ENCODE measurements around the gene CDK5RAP1.
"Not testable (repeated sequence)": the region's sequence is repeated elsewhere in the genome, so short reads cannot be mapped to it uniquely, and the experiment has no call there.

Gene CDK5RAP1

DNA sequence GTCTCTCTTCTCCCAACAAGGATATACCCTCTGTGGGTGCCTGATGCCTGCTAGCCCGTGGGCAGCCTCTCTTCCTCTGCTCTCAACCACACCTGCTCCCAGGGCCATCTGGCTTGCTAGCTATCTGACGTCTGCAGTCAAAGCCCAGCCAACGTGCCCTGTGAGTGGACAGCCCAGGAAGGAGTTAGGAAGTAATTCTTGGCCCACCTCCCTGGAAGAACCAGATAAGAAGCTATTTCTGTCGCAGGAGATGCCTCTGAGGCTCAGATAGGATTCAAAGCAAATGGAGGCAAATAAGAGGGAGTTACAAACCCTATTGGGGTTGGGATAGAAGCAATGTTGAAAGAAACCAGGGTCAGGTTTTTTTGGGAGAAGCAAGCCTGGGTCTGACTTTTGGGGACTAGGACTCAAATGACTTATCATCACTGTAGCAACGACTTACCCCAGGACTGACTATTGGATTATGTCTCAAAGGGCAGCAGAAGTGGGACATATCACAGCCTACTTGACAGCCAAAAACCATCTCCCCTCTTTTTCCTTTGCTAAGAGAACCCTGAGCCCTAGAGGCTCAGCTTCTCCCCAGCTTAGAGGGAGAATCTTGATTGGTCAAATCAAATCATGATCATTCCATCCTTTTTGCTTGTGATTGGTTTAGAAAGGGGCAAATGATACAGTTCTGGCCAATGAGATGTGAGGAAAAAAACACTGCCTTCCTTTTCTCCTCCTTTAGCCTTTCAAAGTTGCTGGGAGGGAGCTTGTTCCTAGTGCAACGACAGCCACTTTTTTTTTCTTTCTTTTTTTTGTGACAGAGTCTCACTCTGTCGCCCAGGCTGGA is 18.0 kb upstream of the CDK5RAP1 start:
- DNase-seq, result no peak

DNA sequence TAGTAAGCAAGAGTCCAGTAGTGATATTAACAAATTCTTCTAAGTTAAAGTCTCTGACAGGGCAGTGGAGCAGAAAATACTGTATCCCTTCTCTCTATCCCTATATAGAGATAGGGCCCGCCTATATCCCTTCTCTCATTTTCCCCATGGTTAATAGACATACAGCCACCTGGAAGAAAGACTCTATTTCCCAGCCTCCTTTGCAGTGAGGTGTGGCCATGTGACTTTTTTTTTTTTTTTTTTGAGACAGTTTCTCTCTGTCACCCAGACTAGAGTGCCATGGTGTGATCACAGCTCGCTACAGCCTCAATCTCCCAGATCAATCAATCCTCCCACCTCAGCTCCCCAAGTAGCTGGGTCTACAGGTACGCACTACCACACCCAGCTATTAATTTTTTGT is 16.7 kb upstream of the CDK5RAP1 start:
- DNase-seq, result no peak

DNA sequence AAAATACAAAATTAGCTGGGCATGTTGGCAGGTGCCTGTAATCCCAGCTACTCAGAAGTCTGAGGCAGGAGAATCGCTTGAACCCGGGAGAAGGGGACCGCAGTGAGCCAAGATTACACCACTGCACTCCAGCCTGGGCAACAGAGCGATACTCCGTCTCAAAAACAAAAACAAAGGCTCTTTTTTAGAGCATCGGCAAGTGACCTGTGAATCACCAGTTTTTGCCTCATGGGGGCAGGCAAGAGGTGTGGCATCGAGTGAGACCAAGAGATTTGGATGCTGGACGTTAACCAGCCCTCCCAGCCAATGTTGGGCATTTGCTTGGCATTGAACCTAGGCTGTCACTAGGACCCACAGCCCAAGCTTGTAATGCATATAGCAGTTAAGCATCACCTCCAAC is 14.6 kb upstream of the CDK5RAP1 start:
- no peak for DNase-seq

DNA sequence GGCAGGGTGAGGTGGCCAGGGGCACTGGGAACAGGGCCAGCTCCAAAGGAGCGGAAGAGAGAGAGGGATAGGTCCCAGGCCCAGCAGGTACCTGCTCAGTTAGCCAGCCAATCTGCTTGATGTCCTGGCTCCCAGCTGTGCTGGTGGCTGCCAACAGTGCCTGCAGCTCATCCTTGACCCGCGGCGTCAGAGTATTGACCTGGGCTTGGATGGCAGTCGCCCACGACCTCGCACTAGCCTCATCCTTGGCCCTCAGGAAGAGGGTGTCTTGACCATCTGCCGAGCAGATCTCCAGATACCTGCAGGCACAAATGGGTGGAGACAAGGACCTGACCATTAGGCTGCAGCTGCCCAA is 11.1 kb upstream of the CDK5RAP1 start:
- no peak for DNase-seq

DNA sequence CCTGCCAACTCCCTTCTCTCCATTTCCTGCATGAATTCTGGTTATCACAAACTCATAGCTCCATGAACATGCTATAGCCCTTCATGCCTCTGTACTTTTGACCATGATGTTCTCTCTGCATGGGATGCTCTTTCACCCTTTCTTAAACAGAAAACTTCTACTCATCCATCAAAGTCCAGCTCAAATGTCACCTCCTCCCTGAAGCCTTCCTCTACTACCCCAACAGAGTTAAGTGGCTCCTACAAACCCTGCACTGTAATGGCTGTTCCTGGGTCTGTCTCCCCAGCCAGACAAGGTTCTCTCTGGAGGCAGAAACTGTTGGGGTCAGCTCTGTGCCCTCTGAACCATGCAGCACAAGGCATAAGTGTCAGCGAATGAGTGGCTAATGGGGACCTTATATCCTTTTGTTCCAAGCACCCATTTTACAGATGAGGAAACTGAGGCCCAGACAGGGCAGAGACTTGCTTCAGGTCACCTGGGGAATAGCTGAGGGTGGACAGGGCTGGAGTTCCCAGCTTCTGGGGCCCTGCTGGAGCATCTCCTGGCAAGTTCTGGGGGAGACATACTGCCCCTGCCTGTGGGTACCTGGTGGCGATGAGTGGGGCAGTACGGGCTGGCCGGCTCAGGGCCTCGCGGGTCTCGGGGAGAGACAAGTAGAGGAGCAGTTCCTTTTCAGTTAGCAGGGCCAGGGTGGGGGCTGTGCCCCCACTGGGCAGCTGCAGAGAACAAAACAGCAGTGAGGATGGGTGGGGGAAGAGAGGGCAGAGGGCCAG is 10.6 kb upstream of the CDK5RAP1 start:
- no peak for DNase-seq

DNA sequence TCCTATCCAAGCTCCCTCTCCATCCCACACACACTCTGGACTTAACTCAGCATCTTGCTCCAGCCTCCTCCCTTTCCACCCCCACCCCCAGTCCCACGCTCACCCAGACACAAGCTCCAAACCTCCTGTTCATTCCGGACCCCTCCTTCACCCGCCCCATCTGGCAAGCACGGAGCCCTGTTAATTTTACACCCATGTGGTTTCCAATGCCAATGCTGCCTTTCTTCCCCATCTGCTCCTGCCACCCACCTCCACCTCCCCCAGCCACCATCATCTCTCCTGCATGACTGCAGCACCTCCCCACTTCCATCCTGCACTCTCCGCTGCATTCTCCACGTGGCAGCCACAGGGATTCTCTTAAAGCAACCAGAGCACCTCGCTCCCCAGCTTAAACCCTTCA is 9.9 kb upstream of the CDK5RAP1 start:
- no peak for DNase-seq

DNA sequence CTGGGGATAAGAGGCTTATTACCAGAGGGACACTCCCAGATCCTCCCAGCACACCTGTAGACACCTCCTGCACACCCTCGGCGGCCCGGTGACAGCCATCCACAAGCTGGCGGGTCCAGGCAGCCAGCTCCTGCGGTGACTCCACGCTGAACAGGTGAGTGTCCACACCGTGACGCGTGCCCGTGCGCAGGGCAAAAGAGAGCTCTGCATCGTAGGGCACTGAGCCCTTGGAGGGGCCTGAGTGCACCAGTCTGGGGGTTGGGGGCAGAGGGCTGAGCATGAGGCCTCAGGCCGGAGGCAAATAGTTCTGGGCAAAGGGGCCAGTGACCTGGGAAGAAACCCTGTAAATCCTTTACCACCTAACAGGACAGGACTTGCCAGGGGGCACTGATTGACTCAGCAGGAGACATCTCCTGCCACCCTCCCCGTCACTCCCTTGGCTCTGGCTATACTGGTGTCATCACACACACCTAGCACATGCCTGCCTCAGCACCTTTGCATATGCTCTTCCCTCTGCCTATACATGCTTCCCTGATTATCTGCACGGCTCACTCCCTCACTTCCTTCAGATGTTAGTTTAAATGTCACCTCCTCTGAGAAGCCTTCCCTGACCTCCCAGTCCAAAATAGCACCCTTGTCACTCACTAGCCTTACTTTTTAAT is 8.9 kb upstream of the CDK5RAP1 start:
- DNase-seq, result no peak

DNA sequence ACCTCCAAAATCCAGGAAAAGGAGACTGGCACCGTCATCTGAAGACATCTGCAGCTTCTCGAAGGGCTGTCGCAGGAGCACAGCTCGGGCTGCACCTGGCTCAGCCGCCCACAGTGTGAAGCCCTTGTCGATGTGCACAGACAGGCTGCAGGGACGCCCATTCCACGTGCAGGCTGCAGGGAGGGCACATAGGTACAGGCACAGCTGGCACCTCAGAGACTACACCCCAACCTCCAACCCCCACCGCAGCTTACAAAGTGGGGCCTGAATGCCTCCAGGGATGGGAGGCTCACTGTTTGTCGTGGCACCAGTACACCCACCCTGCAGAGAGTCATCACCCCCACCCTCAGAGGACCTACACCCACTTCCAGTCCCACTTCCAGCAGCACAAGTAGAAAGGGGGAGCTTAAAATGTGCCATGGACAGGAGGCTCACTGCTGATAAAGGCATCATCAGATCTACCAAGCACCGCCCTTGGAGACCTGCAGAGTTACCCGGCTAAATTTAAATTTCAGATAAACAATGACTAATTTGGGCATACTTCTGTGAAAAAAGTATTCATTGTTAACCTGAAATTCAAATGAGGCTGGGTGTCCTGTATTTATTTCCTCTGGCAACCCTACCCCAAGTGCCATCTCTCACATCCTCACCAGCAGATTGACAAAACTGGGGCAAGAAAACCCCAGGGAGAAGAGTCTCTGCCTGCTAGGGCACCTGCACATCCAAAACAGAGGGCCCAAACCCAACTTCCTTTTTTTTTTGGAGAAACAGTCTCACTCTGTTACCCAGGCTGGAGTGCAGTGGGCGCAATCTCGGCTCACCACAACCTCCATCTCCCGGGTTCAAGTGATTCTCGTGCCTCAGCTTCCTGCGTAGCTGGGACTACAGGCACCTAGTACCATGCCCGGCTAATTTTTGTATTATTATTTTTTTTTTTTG is 7.7 kb upstream of the CDK5RAP1 start:
- no peak for DNase-seq

DNA sequence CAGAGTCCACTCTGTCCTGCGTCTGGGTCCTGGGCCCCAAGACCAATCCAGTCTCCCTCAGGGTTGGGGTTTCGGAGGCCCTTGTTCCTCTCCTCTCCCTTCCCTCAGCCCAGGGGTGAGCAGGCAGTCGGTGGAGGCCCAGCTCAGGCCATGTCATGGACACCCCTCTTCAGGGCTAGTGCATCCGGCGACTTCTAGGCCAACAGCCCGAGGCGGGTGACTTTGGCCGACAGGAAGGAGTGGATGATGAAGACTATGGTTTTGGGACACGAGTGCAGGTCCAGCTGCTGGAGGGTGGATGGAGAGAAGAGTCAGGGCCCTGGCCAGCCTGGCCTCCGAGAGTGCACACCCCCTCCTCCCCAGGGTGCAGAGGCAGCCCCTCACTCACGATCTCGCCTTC is 7.0 kb upstream of the CDK5RAP1 start:
- no peak for DNase-seq

DNA sequence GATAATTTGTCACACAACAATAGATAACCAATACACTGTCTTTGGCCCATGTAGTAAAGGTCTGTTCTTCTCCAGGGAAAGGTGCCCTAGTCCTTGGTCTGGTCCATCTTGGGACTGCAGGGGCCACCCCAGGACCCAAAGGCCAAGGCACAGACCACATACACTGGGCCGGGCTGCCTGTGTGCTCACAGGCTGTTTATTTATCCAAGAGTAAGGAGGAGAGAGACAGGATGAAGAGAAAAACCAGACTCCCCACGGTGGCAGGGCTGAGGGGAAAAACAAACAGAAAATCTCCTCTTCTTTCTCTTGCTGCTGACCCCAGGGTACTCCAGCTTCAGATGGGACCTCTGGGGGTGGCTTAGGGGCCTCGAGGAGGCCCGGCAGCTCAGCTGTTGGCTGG is 6.5 kb upstream of the CDK5RAP1 start:
- no peak for DNase-seq

DNA sequence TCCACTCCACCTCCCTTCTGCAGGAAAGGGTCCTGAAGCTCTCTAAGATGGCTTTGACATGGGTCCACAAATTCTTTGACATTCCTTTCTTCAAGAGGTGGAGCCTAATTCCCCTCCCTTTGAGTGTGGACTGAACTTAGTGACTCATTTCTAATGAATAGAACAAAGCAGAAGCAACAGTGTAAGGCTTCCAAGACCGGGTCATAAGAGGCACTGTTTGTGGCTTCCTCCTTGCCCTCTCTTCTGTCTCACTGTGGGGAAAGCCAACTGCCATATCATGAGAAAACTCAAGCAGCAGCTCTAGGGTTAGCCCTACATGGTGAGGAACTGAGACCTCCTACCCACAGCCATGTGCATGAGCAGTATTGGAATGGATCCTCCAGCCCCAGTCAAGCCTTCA is 5.9 kb upstream of the CDK5RAP1 start:
- no peak for DNase-seq

DNA sequence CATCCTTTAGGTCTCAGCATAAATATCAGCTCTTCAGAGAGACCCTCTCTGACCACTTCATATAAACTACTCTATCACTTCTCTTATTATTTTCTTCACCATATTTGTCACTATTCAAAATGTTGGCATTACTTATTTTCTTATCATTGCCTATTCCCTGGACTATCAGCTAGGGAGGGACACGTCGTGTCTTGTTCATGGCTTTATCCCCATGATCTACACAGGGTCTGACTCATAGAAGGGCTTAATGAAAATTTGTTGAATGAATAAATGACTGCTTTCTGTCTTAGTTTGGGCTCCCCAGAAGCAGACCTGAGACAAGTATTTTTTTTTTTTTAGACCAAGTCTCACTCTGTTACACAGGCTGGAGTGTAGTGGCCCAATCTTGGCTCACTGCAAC is 3.0 kb upstream of the CDK5RAP1 start:
- no peak for DNase-seq

DNA sequence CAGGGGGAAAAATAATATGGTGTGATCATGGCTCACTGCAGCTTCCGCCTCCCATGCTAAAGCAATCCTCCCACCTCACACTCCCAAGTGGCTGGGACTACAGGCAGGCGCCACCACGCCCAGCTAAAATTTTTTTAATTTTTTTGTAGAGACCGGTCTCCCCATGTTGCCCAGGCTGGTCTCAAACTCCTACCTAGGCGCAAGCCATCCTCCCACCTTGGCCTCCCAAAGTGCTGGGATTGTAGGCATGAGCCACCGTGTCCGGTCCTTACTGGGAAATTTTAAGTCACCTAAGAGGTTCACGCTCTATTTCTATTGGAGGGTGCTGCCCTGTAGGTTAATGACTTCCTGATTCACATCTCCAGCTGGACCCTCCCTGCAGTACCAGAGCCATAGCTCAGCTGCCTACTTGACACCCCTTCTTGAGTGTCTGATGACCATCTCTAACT is 626 bp upstream of the CDK5RAP1 start:
- DNase-seq, result no peak

DNA sequence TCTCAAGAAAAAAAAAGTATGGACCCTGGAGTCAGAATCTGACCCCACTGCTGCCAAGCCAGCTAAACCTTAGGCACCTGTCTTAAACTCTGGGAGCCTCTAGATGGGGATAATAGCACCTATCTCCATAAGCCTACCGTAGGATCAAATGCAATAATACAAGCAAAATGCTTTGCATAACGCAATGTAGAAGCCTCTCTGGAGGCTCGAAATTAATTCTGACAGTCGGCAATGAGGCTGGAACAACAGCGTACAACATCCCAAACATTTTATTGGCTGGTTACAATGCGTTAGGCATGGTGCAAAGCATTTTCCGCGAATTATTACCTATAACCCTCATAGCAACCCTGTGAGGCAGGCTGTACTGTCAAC is 521 bp downstream of the CDK5RAP1 start:
- no peak for DNase-seq

DNA sequence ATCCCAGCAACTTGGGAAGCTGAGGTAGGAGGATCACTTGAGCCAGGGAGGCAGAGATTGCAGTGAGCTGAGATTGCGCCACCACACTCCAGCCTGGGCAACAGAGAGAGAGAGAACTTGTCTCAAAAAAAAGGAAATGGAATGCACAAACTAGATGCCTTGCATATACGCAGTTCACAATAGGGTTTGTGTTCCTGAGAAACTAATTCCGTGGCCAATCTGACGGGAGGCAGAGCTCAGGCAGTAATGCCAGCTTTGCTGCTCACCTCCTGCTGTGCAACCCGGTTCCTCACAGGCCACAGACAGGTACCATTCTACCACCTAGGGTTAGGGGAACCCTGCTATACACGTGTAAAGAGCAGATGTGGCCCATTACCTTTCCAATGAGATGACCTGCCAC is 1.4 kb downstream of the CDK5RAP1 start:
- DNase-seq, result no peak

DNA sequence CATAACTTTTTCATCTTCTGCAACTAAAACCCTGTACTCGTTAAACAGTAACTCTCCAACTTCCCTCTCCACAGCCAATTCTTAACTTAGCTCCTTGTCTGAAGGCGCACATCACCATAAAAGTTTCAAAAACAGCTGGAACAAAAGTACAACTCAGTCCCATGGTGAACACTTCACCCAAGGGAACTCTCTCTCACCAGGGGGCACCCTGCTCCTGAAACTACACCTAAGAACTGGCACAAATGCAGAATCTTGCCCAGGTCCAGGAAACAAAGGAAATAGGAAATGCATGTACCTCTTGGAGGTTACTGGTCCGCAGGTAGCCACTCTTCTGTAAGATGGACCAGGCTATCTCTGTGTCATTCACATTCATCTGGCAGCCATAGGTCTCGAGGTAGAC is 6.6 kb downstream of the CDK5RAP1 start:
- DNase-seq, result no peak

DNA sequence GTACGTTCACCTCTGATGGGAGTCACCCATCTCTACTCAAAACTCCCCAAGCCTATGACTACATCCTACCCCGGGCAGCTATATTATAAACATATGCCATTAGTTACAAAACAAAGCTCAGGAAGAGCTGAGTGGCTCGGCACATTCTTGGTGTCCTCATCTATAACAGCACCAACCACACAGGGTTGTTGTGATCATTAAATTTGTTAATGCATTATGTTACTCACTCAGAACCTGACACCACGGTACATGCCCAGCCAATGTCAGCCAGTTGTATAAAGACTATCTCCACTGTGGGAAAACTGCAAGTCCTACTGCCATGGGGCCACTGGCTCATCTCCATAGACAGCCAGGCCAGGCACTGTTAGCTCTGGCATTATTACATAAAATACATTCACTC is 7.7 kb downstream of the CDK5RAP1 start:
- DNase-seq, result no peak

DNA sequence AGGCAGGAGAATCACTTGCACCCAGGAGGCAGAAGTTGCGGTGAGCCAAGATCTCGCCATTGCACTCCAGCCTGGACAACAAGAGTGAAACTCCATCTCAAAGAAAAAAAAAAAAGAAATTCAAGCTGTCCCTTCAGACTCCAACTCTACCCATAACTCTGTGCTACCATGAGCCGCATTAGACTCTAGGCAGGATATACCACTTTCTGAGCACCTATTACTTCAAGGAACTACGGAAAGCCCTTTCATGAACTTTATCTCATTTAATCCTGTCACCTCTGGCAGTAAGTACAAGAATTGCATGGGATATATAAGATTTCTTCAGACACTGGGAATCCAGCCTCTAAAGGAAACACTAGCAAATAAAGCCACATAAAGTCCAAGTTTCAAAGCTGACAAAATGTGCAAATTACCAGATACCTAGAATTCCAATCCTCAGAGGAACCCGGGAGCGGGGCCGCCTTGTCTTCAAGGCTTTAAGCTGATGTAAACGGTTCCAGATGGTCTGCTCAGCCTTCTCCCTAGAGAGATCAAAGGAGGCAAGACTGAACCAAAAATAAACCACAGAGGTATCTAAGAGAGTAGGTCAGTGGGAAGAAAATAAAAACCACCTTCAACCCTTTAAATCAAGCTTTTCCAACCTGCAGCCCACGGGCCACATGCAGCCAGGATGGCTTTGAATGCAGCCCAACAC is 9.4 kb downstream of the CDK5RAP1 start:
- DNase-seq, result no peak

DNA sequence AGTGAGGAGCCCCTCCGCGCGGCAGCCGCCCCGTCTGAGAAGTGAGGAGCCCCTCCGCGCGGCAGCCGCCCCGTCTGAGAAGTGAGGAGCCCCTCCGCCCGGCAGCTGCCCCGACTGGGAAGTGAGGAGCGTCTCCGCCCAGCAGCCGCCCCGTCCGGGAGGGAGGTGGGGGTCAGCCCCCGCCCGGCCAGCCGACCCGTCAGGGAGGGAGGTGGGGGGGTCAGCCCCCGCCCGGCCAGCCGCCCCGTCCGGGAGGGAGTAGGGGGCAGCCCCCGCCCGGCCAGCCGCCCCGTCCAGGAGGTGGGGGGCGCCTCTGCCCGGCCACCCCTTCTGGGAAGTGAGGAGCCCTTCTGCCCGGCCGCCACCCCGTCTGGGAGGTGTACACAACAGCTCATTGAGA is 12.0 kb downstream of the CDK5RAP1 start:
- DNase-seq, result not testable (repeated sequence)

DNA sequence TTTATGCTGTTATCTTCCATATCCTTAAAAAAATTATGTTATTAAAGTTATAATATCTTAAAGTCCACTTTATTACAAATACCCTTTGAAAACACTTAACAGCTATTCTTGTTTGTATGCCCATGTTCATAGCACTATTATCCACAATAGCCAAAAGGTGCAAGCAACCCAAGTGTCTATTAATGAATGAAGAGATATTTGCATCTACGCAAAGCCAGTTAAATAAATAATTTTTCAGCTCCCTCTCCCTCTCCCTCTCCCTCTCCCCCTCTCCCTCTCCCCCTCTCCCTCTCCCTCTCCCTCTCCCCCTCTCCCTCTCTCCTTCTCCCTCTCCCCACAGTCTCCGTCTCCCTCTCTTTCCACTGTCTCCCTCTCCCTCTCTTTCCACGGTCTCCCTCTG is 13.1 kb downstream of the CDK5RAP1 start:
- DNase-seq, result no peak

DNA sequence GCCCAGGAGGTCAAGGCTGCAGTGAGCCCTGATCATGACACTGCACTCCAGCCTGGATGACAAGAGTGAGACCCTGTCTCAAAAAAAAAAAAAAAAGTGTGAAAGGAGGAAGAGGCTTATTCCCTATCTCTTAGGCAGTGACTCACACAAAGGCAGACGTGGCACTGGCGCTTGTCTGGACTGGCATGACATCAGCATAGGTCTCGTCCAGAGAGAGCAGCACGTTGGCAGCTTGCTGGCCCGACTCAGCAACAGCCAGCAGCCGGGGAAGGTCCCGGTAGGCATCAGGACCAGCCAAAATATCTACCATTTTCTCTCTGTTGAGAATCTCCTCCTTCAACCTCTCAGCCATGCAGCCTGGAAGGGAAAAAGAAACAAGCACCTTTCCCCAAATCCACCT is 14.1 kb downstream of the CDK5RAP1 start:
- no peak for DNase-seq

DNA sequence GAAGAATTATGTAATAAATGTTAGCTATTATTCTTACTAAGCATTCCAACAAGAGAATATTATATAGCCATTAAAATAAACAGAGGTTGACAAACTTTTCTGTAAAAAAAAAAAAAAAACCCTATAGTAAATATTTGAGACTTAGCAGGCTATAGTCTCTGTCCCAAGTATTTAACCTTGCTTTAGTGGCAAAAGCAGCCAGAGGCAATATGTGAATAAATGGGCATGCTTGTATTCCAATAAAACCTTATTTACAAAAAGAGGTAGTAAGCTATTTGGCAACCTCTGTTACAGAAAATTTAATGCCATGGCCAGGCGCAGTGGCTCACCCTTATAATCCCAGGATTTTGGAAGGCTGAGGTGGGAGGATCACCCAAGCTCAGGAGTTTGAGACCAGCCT is 14.6 kb downstream of the CDK5RAP1 start:
- DNase-seq, result no peak
